OCI-M2 (cell line): ENCODE results near the gene RNF115.
A peak's percentile ranks its signal among the peaks of the same experiment; 100 is the strongest.
"Not testable (repeated sequence)": the region's sequence is repeated elsewhere in the genome, so short reads cannot be mapped to it uniquely, and the experiment has no call there.

Experiments
- DNase-seq: peaks from one replicate; lab custom pipeline; 2025; ENCODE audit not compliant: unreplicated experiment; lab: John Stamatoyannopoulos, UW

Gene RNF115

GRCh38 chr1:145823565-145824498, at the start of gene RNF115, which contains the start of gene POLR3C:
Gene RNF115 (minus strand): TSS chr1:145824095. CDS start chr1:145823873, 222 bp downstream.
Gene POLR3C (plus strand): TSS chr1:145824200. CDS start chr1:145825777, 1,577 bp downstream.
- DNase-seq = no peak

- DNase-seq = no peak
Observed at GRCh38 chr1:145871994-145872924, 48.4 kb upstream of the RNF115 start.

GRCh38 chr1:145868232-145868631, 44.3 kb upstream of the RNF115 start:
- DNase-seq = no peak

GRCh38 chr1:145863282-145864018, 39.6 kb upstream of the RNF115 start:
- DNase-seq = no peak

- peak; percentile 17 for DNase-seq
Observed at GRCh38 chr1:145859491-145860023, 35.7 kb upstream of the RNF115 start.

GRCh38 chr1:145858901-145859490, 35.1 kb upstream of the RNF115 start, which contains the start of gene PIAS3:
Gene PIAS3 (minus strand): TSS chr1:145859081. CDS start chr1:145858990, 91 bp downstream.
- DNase-seq = no peak

GRCh38 chr1:145858238-145858900, 34.5 kb upstream of the RNF115 start:
- DNase-seq = no peak

GRCh38 chr1:145857170-145857569, 33.3 kb upstream of the RNF115 start:
- no peak for DNase-seq

- DNase-seq = no peak
Observed at GRCh38 chr1:145855426-145855948, 31.6 kb upstream of the RNF115 start.

- no peak for DNase-seq
Observed at GRCh38 chr1:145849356-145850160, 25.7 kb upstream of the RNF115 start.

GRCh38 chr1:145847827-145848226, 23.9 kb upstream of the RNF115 start:
- DNase-seq = no peak

GRCh38 chr1:145846201-145846612, 22.3 kb upstream of the RNF115 start:
- DNase-seq = no peak

GRCh38 chr1:145845514-145846161, 21.7 kb upstream of the RNF115 start, which contains the start of gene NUDT17:
Gene NUDT17 (plus strand): TSS chr1:145845630. CDS start chr1:145845641, 11 bp downstream.
- DNase-seq = no peak

- peak; percentile 27 for DNase-seq
Observed at GRCh38 chr1:145845144-145845513, 21.2 kb upstream of the RNF115 start.

- no peak for DNase-seq
Observed at GRCh38 chr1:145843031-145843430, 19.1 kb upstream of the RNF115 start.

- DNase-seq = no peak
Observed at GRCh38 chr1:145837656-145838055, 13.8 kb upstream of the RNF115 start.

- DNase-seq = not testable (repeated sequence)
Observed at GRCh38 chr1:145830810-145831209, 6.9 kb upstream of the RNF115 start.
